Neutrophil (primary cell): ENCODE results near the gene UGP2.

ENCODE experiments used
- H3K27ac ChIP-seq: fragments of 200-600 bp; sonication (generic); 2 replicates; pipeline ENCODE4 v1.5.1; 2016; ENCODE audit warnings: mild to moderate bottlenecking, moderate library complexity
- H3K27me3 ChIP-seq: fragments of 200-600 bp; sonication (generic); 2 replicates; pipeline ENCODE4 v1.6.0; 2016; ENCODE audit warnings: mild to moderate bottlenecking
- H3K36me3 ChIP-seq: fragments of 200-600 bp; sonication (generic); 2 replicates; pipeline ENCODE4 v1.5.1; 2017
- H3K4me1 ChIP-seq, 2 experiments: fragments of 200-600 bp in 1 of 2; sonication (generic) in 1 of 2; 1 replicate in 1 of 2; 2 replicates in 1 of 2; pipeline versions ENCODE4 v1.5.1 to v1.6.1; 2013 to 2016; ENCODE audit warnings: low read depth in 1 of 2, low read length in 1 of 2, mild to moderate bottlenecking in 1 of 2, moderate library complexity in 1 of 2; ENCODE audit not compliant: control insufficient read depth in 1 of 2, insufficient read depth in 1 of 2
- H3K4me3 ChIP-seq, 2 experiments: fragments of 200-600 bp in 1 of 2; sonication (generic) in 1 of 2; 1 replicate in 1 of 2; 2 replicates in 1 of 2; pipeline ENCODE4 v1.5.1; 2013 to 2016; ENCODE audit warnings: low read depth in 1 of 2, low read length in 1 of 2, mild to moderate bottlenecking in 1 of 2, moderate library complexity in 1 of 2
- H3K9me3 ChIP-seq: fragments of 200-600 bp; sonication (generic); 2 replicates; pipeline ENCODE4 v1.5.1; 2016
- TF ChIP-seq, protein P1 (sequence below): fragments of 200-600 bp; sonication (generic); IDR thresholded peaks from 2 replicates; pipeline ENCODE4 v1.5.1; 2016; ENCODE audit warnings: antibody characterized with exemption

The UGP2 gene

DNA sequence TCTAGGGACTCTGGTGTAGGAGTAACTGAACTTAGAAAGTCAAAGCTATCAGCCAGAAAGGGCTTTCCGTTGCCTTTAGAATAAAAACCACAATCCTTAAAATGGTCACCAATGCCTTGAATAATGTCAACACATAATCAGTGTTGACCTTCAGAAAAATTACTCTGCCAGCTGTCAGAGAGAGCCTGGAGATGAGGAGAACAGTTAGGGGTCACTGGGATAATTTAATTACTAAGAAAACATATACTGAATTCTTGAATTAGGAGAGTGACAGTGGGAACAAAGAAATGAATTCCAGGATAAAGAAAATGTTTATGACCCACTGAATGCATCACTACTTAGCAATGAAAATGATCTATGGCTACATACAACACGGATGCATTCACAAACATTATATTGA is 23.4 kb upstream of the UGP2 start:
- H3K27me3 ChIP-seq: no peaks in the 10 kb centered on the region
- H3K4me3 ChIP-seq: no peak overlapping the region
- H3K9me3 ChIP-seq: no peaks in the 10 kb centered on the region
- no peaks in the 10 kb centered on the region for H3K36me3 ChIP-seq
- TF ChIP-seq, protein P1, sequence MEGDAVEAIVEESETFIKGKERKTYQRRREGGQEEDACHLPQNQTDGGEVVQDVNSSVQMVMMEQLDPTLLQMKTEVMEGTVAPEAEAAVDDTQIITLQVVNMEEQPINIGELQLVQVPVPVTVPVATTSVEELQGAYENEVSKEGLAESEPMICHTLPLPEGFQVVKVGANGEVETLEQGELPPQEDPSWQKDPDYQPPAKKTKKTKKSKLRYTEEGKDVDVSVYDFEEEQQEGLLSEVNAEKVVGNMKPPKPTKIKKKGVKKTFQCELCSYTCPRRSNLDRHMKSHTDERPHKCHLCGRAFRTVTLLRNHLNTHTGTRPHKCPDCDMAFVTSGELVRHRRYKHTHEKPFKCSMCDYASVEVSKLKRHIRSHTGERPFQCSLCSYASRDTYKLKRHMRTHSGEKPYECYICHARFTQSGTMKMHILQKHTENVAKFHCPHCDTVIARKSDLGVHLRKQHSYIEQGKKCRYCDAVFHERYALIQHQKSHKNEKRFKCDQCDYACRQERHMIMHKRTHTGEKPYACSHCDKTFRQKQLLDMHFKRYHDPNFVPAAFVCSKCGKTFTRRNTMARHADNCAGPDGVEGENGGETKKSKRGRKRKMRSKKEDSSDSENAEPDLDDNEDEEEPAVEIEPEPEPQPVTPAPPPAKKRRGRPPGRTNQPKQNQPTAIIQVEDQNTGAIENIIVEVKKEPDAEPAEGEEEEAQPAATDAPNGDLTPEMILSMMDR: no peak
- H3K27ac ChIP-seq: no peak overlapping the region
- peaks cover 5 to 11% of the 10 kb centered on the region in 2 experiments for H3K4me1 ChIP-seq

DNA sequence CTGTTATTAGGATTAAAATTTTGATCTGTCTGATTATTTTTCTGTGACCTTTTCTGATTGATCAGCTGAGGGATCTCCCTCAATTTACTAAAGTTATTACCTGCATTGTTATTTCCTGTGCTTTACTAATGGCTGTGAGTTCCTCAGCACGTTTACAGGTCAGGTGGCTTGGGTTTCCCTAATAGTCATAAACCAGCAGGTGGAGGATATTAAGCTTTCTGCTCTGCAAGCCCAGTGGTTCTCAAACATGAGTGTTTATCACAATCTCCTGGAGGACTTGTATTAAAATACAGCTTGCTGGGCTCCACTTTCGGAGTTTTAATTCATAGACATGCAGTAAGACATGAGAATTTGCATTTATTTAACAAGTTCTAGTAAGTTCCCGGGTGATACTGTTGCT is 22.4 kb upstream of the UGP2 start:
- Histone ChIP-seq H3K36me3 (no peaks in the 10 kb centered on the region), H3K27ac (no peak overlapping the region), H3K4me3 (no peak overlapping the region), H3K27me3 (no peaks in the 10 kb centered on the region), H3K9me3 (no peaks in the 10 kb centered on the region), H3K4me1 (peaks cover 5 to 11% of the 10 kb centered on the region in 2 experiments)
- TF ChIP-seq, protein P1: no peak

GRCh38 chr2:63819765-63820717 is 21.7 kb upstream of the UGP2 start:
- peaks cover 5 to 11% of the 10 kb centered on the region in 2 experiments for H3K4me1 ChIP-seq
- no peak overlapping the region for H3K4me3 ChIP-seq
- H3K27ac ChIP-seq: no peak overlapping the region
- no peaks in the 10 kb centered on the region for H3K36me3 ChIP-seq
- TF ChIP-seq, protein P1: no peak
- H3K27me3 ChIP-seq: no peaks in the 10 kb centered on the region
- no peaks in the 10 kb centered on the region for H3K9me3 ChIP-seq

- Histone ChIP-seq H3K4me1 (peaks cover 5 to 11% of the 10 kb centered on the region in 2 experiments), H3K36me3 (no peaks in the 10 kb centered on the region), H3K27me3 (no peaks in the 10 kb centered on the region), H3K4me3 (no peak overlapping the region), H3K27ac (no peak overlapping the region), H3K9me3 (no peaks in the 10 kb centered on the region)
- TF ChIP-seq, protein P1: no peak
These were observed 20.7 kb upstream of the UGP2 start for GRCh38 chr2:63820969-63821368.

- Histone ChIP-seq H3K4me1 (peaks cover 5 to 11% of the 10 kb centered on the region in 2 experiments), H3K27me3 (no peaks in the 10 kb centered on the region), H3K36me3 (no peaks in the 10 kb centered on the region), H3K27ac (no peak overlapping the region), H3K4me3 (no peak overlapping the region), H3K9me3 (no peaks in the 10 kb centered on the region)
- TF ChIP-seq, protein P1: no peak
These were observed 20.3 kb upstream of the UGP2 start for GRCh38 chr2:63821396-63821795.
